ENCODE results near the gene AK2. TPM values are rescaled to one million over a fixed set of nuclear protein-coding genes. Genes with fewer than 3 reads are reported as not detected.

The AK2 gene
- total RNA-seq, 1 experiment from 2014 or later: 390 TPM

DNA sequence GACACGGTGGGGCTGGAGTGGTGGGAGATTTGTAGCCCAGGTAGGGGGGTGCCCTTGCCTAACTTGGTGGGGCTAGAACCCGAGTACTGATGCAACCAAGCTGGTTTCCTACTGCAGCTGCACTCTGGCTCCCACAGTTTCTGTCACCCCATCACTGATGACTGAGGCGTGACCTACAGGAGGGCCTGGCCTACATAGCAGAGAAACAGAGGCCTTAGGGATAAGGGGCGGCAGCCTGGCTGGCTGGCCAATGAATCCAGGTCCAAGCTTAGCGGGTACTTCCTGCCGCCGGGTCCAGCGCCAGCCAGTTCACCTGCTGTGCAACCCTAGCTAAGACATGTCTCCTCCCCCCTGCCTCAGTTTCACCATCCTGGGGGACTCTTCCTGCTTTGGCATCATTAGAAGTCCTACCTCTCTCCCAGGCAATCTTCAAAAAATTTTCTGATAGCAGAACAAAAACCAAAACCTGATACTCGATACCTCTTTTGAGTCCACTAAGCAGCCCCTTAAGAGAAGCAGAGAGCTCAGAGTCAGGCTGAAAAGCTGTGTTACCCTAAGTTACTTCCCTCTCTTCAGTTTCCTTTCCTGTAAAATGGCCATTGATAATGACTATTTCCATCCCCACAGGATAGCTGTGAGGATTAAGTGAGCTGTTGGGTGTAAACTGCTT, 44.7 kb downstream of the AK2 start:
- Mint-ChIP-seq H3K27ac (ENCODE audit: low read depth, unreplicated experiment) (peak overlapping the region; percentile 92), H3K4me3 (ENCODE audit: unreplicated experiment) (peak overlapping the region; percentile 48), H3K36me3 (ENCODE audit: insufficient read depth, unreplicated experiment) (peaks cover 7% of the 10 kb centered on the region), H3K4me1 (ENCODE audit: insufficient read depth, unreplicated experiment) (peaks cover 42% of the 10 kb centered on the region), H3K27me3 (ENCODE audit: insufficient read depth, unreplicated experiment) (no peaks in the 10 kb centered on the region), H3K9me3 (ENCODE audit: unreplicated experiment) (no peaks in the 10 kb centered on the region)
- intact Hi-C loops (cut with micrococcal nuclease): loop anchor here (1.0 kb wide), 1 partner anchor 15 kb away; no protein-coding TSS in a partner anchor
- ChIA-PET POLR2A (interaction anchor here (0.7 to 13.0 kb wide), 16 partner anchors 11 to 341 kb away, joined by 3 to 255 read pairs (median 4); partner anchors contain the start of genes RBBP4 and RNF19B), CTCF (interaction anchor here (0.9 to 5.5 kb wide), 5 partner anchors 9 to 620 kb away, joined by 3 to 71 read pairs (median 6); no protein-coding TSS in a partner anchor)
- TF ChIP-seq CTCF (IDR thresholded peaks at IDR 0.05; ENCODE audit: unreplicated experiment): no peak
- BruUV-seq (replicated peaks): no TSS peak
- no peak for DNase-seq (ENCODE audit: unreplicated experiment)

- H3K4me3 Mint-ChIP-seq (ENCODE audit: unreplicated experiment): peak overlapping the region; percentile 48
- H3K9me3 Mint-ChIP-seq (ENCODE audit: unreplicated experiment): no peaks in the 10 kb centered on the region
- DNase-seq (ENCODE audit: unreplicated experiment): peak; percentile 44
- ChIA-PET POLR2A (interaction anchor here (1.1 to 13.0 kb wide), 10 partner anchors 10 to 58 kb away, joined by 3 to 255 read pairs (median 8); partner anchors contain the start of gene RNF19B), CTCF (interaction anchor here (0.9 to 5.5 kb wide), 5 partner anchors 9 to 621 kb away, joined by 3 to 71 read pairs (median 6); no protein-coding TSS in a partner anchor)
- peak overlapping the region; percentile 92 for H3K27ac Mint-ChIP-seq (ENCODE audit: low read depth, unreplicated experiment)
- H3K27me3 Mint-ChIP-seq (ENCODE audit: insufficient read depth, unreplicated experiment): no peaks in the 10 kb centered on the region
- H3K36me3 Mint-ChIP-seq (ENCODE audit: insufficient read depth, unreplicated experiment): peaks cover 7% of the 10 kb centered on the region
- TF ChIP-seq CTCF (IDR thresholded peaks at IDR 0.05; ENCODE audit: unreplicated experiment): no peak
- intact Hi-C loops (cut with micrococcal nuclease): no loop called here
- H3K4me1 Mint-ChIP-seq (ENCODE audit: insufficient read depth, unreplicated experiment): peaks cover 42% of the 10 kb centered on the region
- BruUV-seq (replicated peaks): no TSS peak
Observed at GRCh38 chr1:32991386-32991785, 45.3 kb downstream of the AK2 start.

GRCh38 chr1:32990887-32991286, 45.8 kb downstream of the AK2 start:
- POLR2A ChIA-PET: interaction anchor here (1.3 to 13.0 kb wide), 6 partner anchors 10 to 48 kb away, joined by 3 to 255 read pairs (median 33); partner anchors contain the start of gene RNF19B
- intact Hi-C loops (cut with micrococcal nuclease): no loop called here
- BruUV-seq (replicated peaks): no TSS peak
- TF ChIP-seq CTCF (IDR thresholded peaks at IDR 0.05; ENCODE audit: unreplicated experiment): no peak
- H3K4me3 Mint-ChIP-seq (ENCODE audit: unreplicated experiment): peak overlapping the region; percentile 4
- peak overlapping the region; percentile 92 for H3K27ac Mint-ChIP-seq (ENCODE audit: low read depth, unreplicated experiment)
- H3K27me3 Mint-ChIP-seq (ENCODE audit: insufficient read depth, unreplicated experiment): no peaks in the 10 kb centered on the region
- CTCF ChIA-PET: interaction anchor here (0.6 to 5.5 kb wide), 7 partner anchors 10 to 56 kb away, joined by 3 to 71 read pairs (median 3); no protein-coding TSS in a partner anchor
- peaks cover 42% of the 10 kb centered on the region for H3K4me1 Mint-ChIP-seq (ENCODE audit: insufficient read depth, unreplicated experiment)
- H3K9me3 Mint-ChIP-seq (ENCODE audit: unreplicated experiment): no peaks in the 10 kb centered on the region
- peak; percentile 54 for DNase-seq (ENCODE audit: unreplicated experiment)
- H3K36me3 Mint-ChIP-seq (ENCODE audit: insufficient read depth, unreplicated experiment): peaks cover 7% of the 10 kb centered on the region
